WTC11 (cell line): Measurements from ENCODE around the gene PPP1R11.

Experiments used
- FOXJ3 ChIP-seq: sonication (generic); formaldehyde crosslinking; IDR thresholded peaks from 2 replicates; pipeline ENCODE4 v1.9.0; 2021; ENCODE audit warnings: missing genetic modification reagents, mild to moderate bottlenecking, borderline replicate concordance
- FOXK1 ChIP-seq: sonication (generic); formaldehyde crosslinking; IDR thresholded peaks from 2 replicates; pipeline ENCODE4 v1.8.0; 2022; ENCODE audit warnings: mild to moderate bottlenecking, moderate library complexity, missing genetic modification reagents
- SP1 ChIP-seq: sonication (generic); formaldehyde crosslinking; conservative IDR thresholded peaks from 2 replicates; pipeline ENCODE4 v1.8.1; 2022; ENCODE audit warnings: missing genetic modification reagents
- TF ChIP-seq, protein P1 (sequence below): sonication (generic); formaldehyde crosslinking; conservative IDR thresholded peaks from 2 replicates; pipeline ENCODE4 v1.8.1; 2023; ENCODE audit warnings: mild to moderate bottlenecking, low read depth, missing genetic modification reagents, moderate library complexity
- TF ChIP-seq, protein P2 (sequence below): fragments of 200-600 bp; IDR thresholded peaks from 2 replicates; pipeline ENCODE4 v1.8.0; 2022; ENCODE audit warnings: antibody characterized with exemption
- TF ChIP-seq, protein P3 (sequence below): sonication (generic); formaldehyde crosslinking; IDR thresholded peaks from 2 replicates; pipeline ENCODE4 v1.8.1; 2022; ENCODE audit warnings: mild to moderate bottlenecking, missing genetic modification reagents, moderate library complexity, borderline replicate concordance

DNA sequence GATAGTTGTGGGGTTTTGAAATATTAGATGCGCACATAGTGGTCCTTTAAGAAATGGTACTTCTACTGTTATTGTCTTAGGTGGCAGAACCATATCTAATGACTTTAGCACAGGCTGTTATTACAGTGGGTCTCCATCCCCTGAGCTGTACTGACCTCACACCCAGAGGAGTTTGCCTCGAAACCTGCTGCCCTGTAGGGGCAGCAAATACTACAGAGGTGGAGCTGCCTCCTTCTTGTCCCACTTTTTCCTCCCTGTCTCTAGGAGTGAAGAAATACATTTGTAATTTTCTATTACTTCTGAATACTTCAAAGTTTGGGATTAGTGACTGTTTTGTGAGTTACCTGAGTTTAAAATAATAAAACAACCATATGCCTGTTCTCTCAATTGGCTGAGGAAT lies 37.7 kb downstream of the PPP1R11 start:
- TF ChIP-seq, protein P1, sequence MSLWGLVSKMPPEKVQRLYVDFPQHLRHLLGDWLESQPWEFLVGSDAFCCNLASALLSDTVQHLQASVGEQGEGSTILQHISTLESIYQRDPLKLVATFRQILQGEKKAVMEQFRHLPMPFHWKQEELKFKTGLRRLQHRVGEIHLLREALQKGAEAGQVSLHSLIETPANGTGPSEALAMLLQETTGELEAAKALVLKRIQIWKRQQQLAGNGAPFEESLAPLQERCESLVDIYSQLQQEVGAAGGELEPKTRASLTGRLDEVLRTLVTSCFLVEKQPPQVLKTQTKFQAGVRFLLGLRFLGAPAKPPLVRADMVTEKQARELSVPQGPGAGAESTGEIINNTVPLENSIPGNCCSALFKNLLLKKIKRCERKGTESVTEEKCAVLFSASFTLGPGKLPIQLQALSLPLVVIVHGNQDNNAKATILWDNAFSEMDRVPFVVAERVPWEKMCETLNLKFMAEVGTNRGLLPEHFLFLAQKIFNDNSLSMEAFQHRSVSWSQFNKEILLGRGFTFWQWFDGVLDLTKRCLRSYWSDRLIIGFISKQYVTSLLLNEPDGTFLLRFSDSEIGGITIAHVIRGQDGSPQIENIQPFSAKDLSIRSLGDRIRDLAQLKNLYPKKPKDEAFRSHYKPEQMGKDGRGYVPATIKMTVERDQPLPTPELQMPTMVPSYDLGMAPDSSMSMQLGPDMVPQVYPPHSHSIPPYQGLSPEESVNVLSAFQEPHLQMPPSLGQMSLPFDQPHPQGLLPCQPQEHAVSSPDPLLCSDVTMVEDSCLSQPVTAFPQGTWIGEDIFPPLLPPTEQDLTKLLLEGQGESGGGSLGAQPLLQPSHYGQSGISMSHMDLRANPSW (CRISPR knock-in tag), result no peak
- TF ChIP-seq FOXJ3 (CRISPR knock-in tag) (no peak), FOXK1 (CRISPR knock-in tag) (no peak), SP1 (CRISPR knock-in tag) (no peak)
- TF ChIP-seq, protein P2, sequence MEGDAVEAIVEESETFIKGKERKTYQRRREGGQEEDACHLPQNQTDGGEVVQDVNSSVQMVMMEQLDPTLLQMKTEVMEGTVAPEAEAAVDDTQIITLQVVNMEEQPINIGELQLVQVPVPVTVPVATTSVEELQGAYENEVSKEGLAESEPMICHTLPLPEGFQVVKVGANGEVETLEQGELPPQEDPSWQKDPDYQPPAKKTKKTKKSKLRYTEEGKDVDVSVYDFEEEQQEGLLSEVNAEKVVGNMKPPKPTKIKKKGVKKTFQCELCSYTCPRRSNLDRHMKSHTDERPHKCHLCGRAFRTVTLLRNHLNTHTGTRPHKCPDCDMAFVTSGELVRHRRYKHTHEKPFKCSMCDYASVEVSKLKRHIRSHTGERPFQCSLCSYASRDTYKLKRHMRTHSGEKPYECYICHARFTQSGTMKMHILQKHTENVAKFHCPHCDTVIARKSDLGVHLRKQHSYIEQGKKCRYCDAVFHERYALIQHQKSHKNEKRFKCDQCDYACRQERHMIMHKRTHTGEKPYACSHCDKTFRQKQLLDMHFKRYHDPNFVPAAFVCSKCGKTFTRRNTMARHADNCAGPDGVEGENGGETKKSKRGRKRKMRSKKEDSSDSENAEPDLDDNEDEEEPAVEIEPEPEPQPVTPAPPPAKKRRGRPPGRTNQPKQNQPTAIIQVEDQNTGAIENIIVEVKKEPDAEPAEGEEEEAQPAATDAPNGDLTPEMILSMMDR, result no peak
- TF ChIP-seq, protein P3, sequence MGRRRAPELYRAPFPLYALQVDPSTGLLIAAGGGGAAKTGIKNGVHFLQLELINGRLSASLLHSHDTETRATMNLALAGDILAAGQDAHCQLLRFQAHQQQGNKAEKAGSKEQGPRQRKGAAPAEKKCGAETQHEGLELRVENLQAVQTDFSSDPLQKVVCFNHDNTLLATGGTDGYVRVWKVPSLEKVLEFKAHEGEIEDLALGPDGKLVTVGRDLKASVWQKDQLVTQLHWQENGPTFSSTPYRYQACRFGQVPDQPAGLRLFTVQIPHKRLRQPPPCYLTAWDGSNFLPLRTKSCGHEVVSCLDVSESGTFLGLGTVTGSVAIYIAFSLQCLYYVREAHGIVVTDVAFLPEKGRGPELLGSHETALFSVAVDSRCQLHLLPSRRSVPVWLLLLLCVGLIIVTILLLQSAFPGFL (CRISPR knock-in tag), result no peak
